ENCODE results near the gene STX3.
"Not testable (repeated sequence)": the region's sequence is repeated elsewhere in the genome, so short reads cannot be mapped to it uniquely, and the experiment has no call there.

The STX3 gene

DNA sequence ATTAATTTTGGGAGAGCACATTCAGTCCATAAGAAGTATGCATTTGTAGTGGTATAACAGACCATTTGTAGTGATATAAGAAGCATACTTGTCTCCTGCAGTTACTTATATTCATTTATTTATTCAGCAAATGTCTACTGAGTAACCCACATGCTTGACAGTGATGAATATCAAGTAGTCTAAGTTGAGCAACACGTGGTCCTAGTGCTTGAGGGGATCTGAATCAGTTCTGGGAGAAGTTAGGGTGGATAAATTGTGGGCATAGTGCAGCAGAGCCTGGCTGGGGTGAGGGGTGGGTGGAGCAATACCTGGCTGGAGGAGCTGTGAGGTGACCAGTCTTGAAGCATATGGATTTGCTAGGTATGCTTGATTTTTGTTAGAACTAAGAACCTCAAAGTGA, 24.3 kb downstream of the STX3 start:
- Histone ChIP-seq H3K9me3 (ENCODE audit: insufficient read depth, low read length) (no peaks in the 10 kb centered on the region), H4K20me1 (ENCODE audit: insufficient read depth, low read length) (no peaks in the 10 kb centered on the region), H3K9ac (ENCODE audit: low read length) (no peak overlapping the region), H3K4me3 (ENCODE audit: low read length) (no peak overlapping the region), H3K4me1 (ENCODE audit: low read length) (no peaks in the 10 kb centered on the region), H3K27me3 (ENCODE audit: low read depth, low read length) (no peaks in the 10 kb centered on the region), H3K27ac (ENCODE audit: low read length) (no peak overlapping the region), H3K4me2 (ENCODE audit: low read length) (no peak overlapping the region), H2AFZ (ENCODE audit: low read depth, low read length) (no peak overlapping the region), H3K79me2 (ENCODE audit: low read length) (no peaks in the 10 kb centered on the region), H3K36me3 (replicated peaks; ENCODE audit: low read depth, low read length) (peaks cover 3% of the 10 kb centered on the region)
- TF ChIP-seq EZH2phosphoT487 (IDR thresholded peaks at IDR 0.05; ENCODE audit: low read depth), result no peak
- TF ChIP-seq CTCF (IDR thresholded peaks at IDR 0.05; ENCODE audit: low read depth, low read length), result no peak

GRCh38 chr11:59782080-59782479, 26.9 kb downstream of the STX3 start:
- Histone ChIP-seq H2AFZ (ENCODE audit: low read depth, low read length) (no peak overlapping the region), H3K4me3 (ENCODE audit: low read length) (no peak overlapping the region), H3K27me3 (ENCODE audit: low read depth, low read length) (no peaks in the 10 kb centered on the region), H3K79me2 (ENCODE audit: low read length) (no peaks in the 10 kb centered on the region), H4K20me1 (ENCODE audit: insufficient read depth, low read length) (no peaks in the 10 kb centered on the region), H3K4me2 (ENCODE audit: low read length) (no peak overlapping the region), H3K27ac (ENCODE audit: low read length) (no peak overlapping the region), H3K4me1 (ENCODE audit: low read length) (no peaks in the 10 kb centered on the region), H3K9ac (ENCODE audit: low read length) (no peak overlapping the region), H3K9me3 (ENCODE audit: insufficient read depth, low read length) (no peaks in the 10 kb centered on the region), H3K36me3 (replicated peaks; ENCODE audit: low read depth, low read length) (peaks cover 3% of the 10 kb centered on the region)
- TF ChIP-seq CTCF (IDR thresholded peaks at IDR 0.05; ENCODE audit: low read depth, low read length) (no peak), EZH2phosphoT487 (IDR thresholded peaks at IDR 0.05; ENCODE audit: low read depth) (no peak)

DNA sequence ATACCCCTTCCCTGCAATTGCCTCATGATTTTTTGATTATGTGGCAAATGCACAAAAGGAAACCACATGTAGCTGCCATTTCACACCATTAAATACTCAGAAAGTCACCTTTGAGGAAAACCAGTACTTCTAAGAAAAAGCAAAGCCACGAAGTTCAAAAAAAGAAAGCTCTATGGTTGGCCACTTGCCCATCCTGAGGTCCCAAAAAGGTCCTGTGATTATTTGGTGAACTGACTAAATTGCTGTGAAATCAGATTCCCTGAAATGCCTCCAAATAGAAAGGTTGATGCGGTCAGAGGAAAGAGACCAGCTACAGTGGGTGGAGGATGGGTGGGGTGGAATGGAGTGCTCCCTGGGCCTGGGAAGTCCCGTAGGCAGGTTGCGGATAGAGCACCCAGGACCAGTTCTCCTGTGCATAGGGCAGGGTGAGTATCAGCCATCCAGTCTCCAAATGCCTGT, 28.5 kb downstream of the STX3 start:
- H3K9me3 ChIP-seq (ENCODE audit: insufficient read depth, low read length), result no peaks in the 10 kb centered on the region
- peaks cover 3% of the 10 kb centered on the region for H3K36me3 ChIP-seq (replicated peaks; ENCODE audit: low read depth, low read length)
- H3K9ac ChIP-seq (ENCODE audit: low read length), result no peak overlapping the region
- TF ChIP-seq EZH2phosphoT487 (IDR thresholded peaks at IDR 0.05; ENCODE audit: low read depth) (no peak), CTCF (IDR thresholded peaks at IDR 0.05; ENCODE audit: low read depth, low read length) (no peak)
- no peaks in the 10 kb centered on the region for H4K20me1 ChIP-seq (ENCODE audit: insufficient read depth, low read length)
- H3K27me3 ChIP-seq (ENCODE audit: low read depth, low read length), result no peaks in the 10 kb centered on the region
- H3K79me2 ChIP-seq (ENCODE audit: low read length), result no peaks in the 10 kb centered on the region
- no peaks in the 10 kb centered on the region for H3K4me1 ChIP-seq (ENCODE audit: low read length)
- H3K4me3 ChIP-seq (ENCODE audit: low read length), result no peak overlapping the region
- no peak overlapping the region for H3K27ac ChIP-seq (ENCODE audit: low read length)
- no peak overlapping the region for H2AFZ ChIP-seq (ENCODE audit: low read depth, low read length)
- H3K4me2 ChIP-seq (ENCODE audit: low read length), result no peak overlapping the region

- H3K4me3 ChIP-seq (ENCODE audit: low read length); H2AFZ ChIP-seq (ENCODE audit: low read depth, low read length); H4K20me1 ChIP-seq (ENCODE audit: insufficient read depth, low read length); H3K9ac ChIP-seq (ENCODE audit: low read length); H3K27me3 ChIP-seq (ENCODE audit: low read depth, low read length); H3K27ac ChIP-seq (ENCODE audit: low read length); H3K9me3 ChIP-seq (ENCODE audit: insufficient read depth, low read length); H3K4me1 ChIP-seq (ENCODE audit: low read length); H3K79me2 ChIP-seq (ENCODE audit: low read length); H3K4me2 ChIP-seq (ENCODE audit: low read length); H3K36me3 ChIP-seq (replicated peaks; ENCODE audit: low read depth, low read length): not testable (repeated sequence)
These were observed 29.3 kb downstream of the STX3 start for GRCh38 chr11:59784441-59784840.

DNA sequence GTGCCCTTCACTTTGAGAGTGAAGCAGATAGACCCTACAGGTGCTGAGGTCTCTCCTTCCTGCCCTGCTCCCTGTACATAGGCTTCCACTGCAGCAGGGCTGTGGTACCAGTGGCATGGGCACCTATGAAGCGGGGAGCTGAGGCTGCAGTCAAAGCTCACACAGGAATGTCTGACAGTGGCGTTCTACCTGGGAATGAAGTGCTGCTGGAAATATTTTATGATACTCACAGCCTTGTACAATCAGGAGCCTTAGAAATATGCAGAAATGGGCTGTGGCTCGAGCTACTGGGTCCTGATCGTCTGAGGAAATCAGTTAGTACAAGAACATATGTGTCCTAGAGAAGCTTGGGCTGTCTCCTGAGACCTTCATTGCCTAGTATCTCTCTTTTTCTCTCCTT, 30.6 kb downstream of the STX3 start:
- H3K4me2 ChIP-seq (ENCODE audit: low read length), result no peak overlapping the region
- no peak overlapping the region for H3K27ac ChIP-seq (ENCODE audit: low read length)
- H2AFZ ChIP-seq (ENCODE audit: low read depth, low read length), result no peak overlapping the region
- no peaks in the 10 kb centered on the region for H3K4me1 ChIP-seq (ENCODE audit: low read length)
- no peaks in the 10 kb centered on the region for H3K27me3 ChIP-seq (ENCODE audit: low read depth, low read length)
- no peaks in the 10 kb centered on the region for H3K79me2 ChIP-seq (ENCODE audit: low read length)
- H3K9ac ChIP-seq (ENCODE audit: low read length), result no peak overlapping the region
- H3K9me3 ChIP-seq (ENCODE audit: insufficient read depth, low read length), result no peaks in the 10 kb centered on the region
- no peaks in the 10 kb centered on the region for H4K20me1 ChIP-seq (ENCODE audit: insufficient read depth, low read length)
- H3K4me3 ChIP-seq (ENCODE audit: low read length), result no peak overlapping the region
- TF ChIP-seq CTCF (IDR thresholded peaks at IDR 0.05; ENCODE audit: low read depth, low read length) (no peak), EZH2phosphoT487 (IDR thresholded peaks at IDR 0.05; ENCODE audit: low read depth) (no peak)
- H3K36me3 ChIP-seq (replicated peaks; ENCODE audit: low read depth, low read length), result peaks cover 7% of the 10 kb centered on the region

All from OCI-LY3 (cell line).